SK-N-SH (cell line): ENCODE data around the gene EFCAB6. TPM values are rescaled to one million over a fixed set of nuclear protein-coding genes. Genes with fewer than 3 reads are reported as not detected.
A peak's percentile ranks its signal among the peaks of the same experiment; 100 is the strongest.

ENCODE experiments used
- CTCF ChIA-PET: fragments of 300-600, 350-600 bp; formaldehyde crosslinking; extraction: SDS; loops from one replicate; lab custom pipeline; 2021; lab: Yijun Ruan, JAX
- POLR2A ChIA-PET: fragments of 350-600 bp; sonication (Branson Sonifier 250); formaldehyde crosslinking; extraction: SDS; loops from one replicate; lab custom pipeline; 2020; ENCODE audit warnings: antibody characterized with exemption, inconsistent platforms; lab: Yijun Ruan, JAX
- DNase-seq: peaks from one replicate; pipeline ENCODE4 v3.0.0; 2012
- H2AFZ ChIP-seq: fragments of 200-600 bp; sonication (generic); 2 replicates; pipeline ENCODE4 v1.8.1; 2016; ENCODE audit warnings: antibody characterized with exemption, mild to moderate bottlenecking, low read depth
- H3F3A ChIP-seq: fragments of 200-600 bp; sonication (generic); replicated peaks from 2 replicates; pipeline ENCODE3; 2016; ENCODE audit warnings: antibody characterized with exemption, mild to moderate bottlenecking; ENCODE audit not compliant: insufficient read depth
- H3K27ac ChIP-seq, 2 experiments: fragments of 200-500 bp in 1 of 2; fragments of 200-600 bp in 1 of 2; sonication (Bioruptor generic) in 1 of 2; sonication (generic), shearing (Covaris generic) in 1 of 2; 2 replicates each; pipeline versions ENCODE4 v1.5.1 to v1.6.1; 2014 to 2016; ENCODE audit warnings: low read depth in 2 of 2, inconsistent platforms in 1 of 2, low read length in 1 of 2, mild to moderate bottlenecking in 1 of 2, mixed read lengths in 1 of 2
- H3K27me3 ChIP-seq: fragments of 200-600 bp; sonication (generic), shearing (Covaris generic); 2 replicates; pipeline ENCODE4 v1.6.1; 2016; ENCODE audit warnings: mixed run types; ENCODE audit not compliant: insufficient read depth
- H3K36me3 ChIP-seq, 2 experiments: fragments of 200-500 bp in 1 of 2; fragments of 200-600 bp in 1 of 2; sonication (Bioruptor generic) in 1 of 2; sonication (generic) in 1 of 2; replicated peaks in 1 of 2; 2 replicates each; pipeline versions ENCODE3 to v1.5.1; 2014 to 2016; ENCODE audit warnings: low read length in 1 of 2, mild to moderate bottlenecking in 1 of 2; ENCODE audit not compliant: insufficient read depth in 2 of 2, control insufficient read depth in 1 of 2
- H3K4me1 ChIP-seq, 2 experiments: fragments of 200-500 bp in 1 of 2; fragments of 200-600 bp in 1 of 2; sonication (Bioruptor generic) in 1 of 2; sonication (generic), shearing (Covaris generic) in 1 of 2; 2 replicates each; pipeline versions ENCODE4 v1.5.1 to v1.6.1; 2014 to 2016; ENCODE audit warnings: low read depth in 1 of 2, low read length in 1 of 2, mixed run types in 1 of 2; ENCODE audit not compliant: insufficient read depth in 2 of 2, control insufficient read depth in 1 of 2
- H3K4me2 ChIP-seq: fragments of 200-600 bp; sonication (generic), shearing (Covaris generic); 2 replicates; pipeline ENCODE4 v1.6.1; 2017; ENCODE audit warnings: mixed run types
- H3K4me3 ChIP-seq, 2 experiments: fragments of 200-500 bp in 1 of 2; fragments of 200-600 bp in 1 of 2; sonication (Bioruptor generic) in 1 of 2; sonication (generic), shearing (Covaris generic) in 1 of 2; 2 replicates each; pipeline versions ENCODE4 v1.5.1 to v1.8.1; 2014 to 2016; ENCODE audit warnings: low read depth in 2 of 2, inconsistent platforms in 1 of 2, low read length in 1 of 2, mild to moderate bottlenecking in 1 of 2, mixed read lengths in 1 of 2, moderate library complexity in 1 of 2
- H3K79me2 ChIP-seq: fragments of 200-600 bp; sonication (generic); 2 replicates; pipeline ENCODE4 v1.8.1; 2017; ENCODE audit warnings: mild to moderate bottlenecking; ENCODE audit not compliant: insufficient read depth
- H3K9ac ChIP-seq: fragments of 200-600 bp; sonication (generic); 2 replicates; pipeline ENCODE4 v1.6.1; 2017; ENCODE audit warnings: mixed run types
- H3K9me2 ChIP-seq: fragments of 200-600 bp; sonication (generic); 2 replicates; pipeline ENCODE4 v1.6.1; 2017; ENCODE audit warnings: mixed run types
- H3K9me3 ChIP-seq: fragments of 200-600 bp; sonication (generic); 2 replicates; pipeline ENCODE4 v1.6.1; 2017; ENCODE audit warnings: mixed run types, mild to moderate bottlenecking, moderate library complexity
- H4K20me1 ChIP-seq: fragments of 200-600 bp; sonication (generic); 2 replicates; pipeline ENCODE4 v1.6.1; 2017; ENCODE audit warnings: mild to moderate bottlenecking, mixed run types; ENCODE audit not compliant: insufficient read depth
- CHD2 ChIP-seq: fragments of 150-350 bp; IDR thresholded peaks from 2 replicates; pipeline ENCODE4 v1.6.1; 2018; ENCODE audit warnings: low read length; ENCODE audit not compliant: partially characterized antibody
- EP300 ChIP-seq, 2 experiments: IDR thresholded peaks; 2 replicates each; pipeline versions ENCODE4 v1.4.0 to v1.6.1; 2012; ENCODE audit warnings: borderline replicate concordance in 1 of 2, low read depth in 1 of 2, low read length in 1 of 2
- GATA2 ChIP-seq: sonication (generic); formaldehyde crosslinking; IDR thresholded peaks from 2 replicates; pipeline ENCODE4 v1.5.0; 2020; ENCODE audit warnings: mild to moderate bottlenecking, missing genetic modification reagents
- NRF1 ChIP-seq: IDR thresholded peaks from 2 replicates; pipeline ENCODE4 v1.6.1; 2012; ENCODE audit warnings: low read depth, mild to moderate bottlenecking, low read length
- RAD21 ChIP-seq: IDR thresholded peaks from 2 replicates; pipeline ENCODE4 v1.6.1; 2012; ENCODE audit warnings: mild to moderate bottlenecking, low read length
- RXRA ChIP-seq: IDR thresholded peaks from 2 replicates; pipeline ENCODE4 v1.4.0; 2012; ENCODE audit warnings: low read depth, mild to moderate bottlenecking, borderline replicate concordance
- SIN3A ChIP-seq: IDR thresholded peaks from 2 replicates; pipeline ENCODE4 v1.6.1; 2012; ENCODE audit warnings: low read depth, mild to moderate bottlenecking, low read length, moderate library complexity, borderline replicate concordance
- TCF12 ChIP-seq: IDR thresholded peaks from 2 replicates; pipeline ENCODE4 v1.4.0; 2012
- WGBS: methylation state at CpG from one replicate; pipeline ENCODE4 v1.1.6; 2017; ENCODE audit warnings: low lambda C conversion rate; 5-methylcytosine and 5-hydroxymethylcytosine counted together
- polyA plus RNA-seq, 3 experiments: library from polyadenylated mRNA; depleted of rRNA; stranded (reverse); fragments of >200 nt; gene quantifications; 2 replicates each; pipeline ENCODE4 v1.2.3, GENCODE V29; 2012
- TF ChIP-seq, protein P1 (sequence below): IDR thresholded peaks from 2 replicates; pipeline ENCODE4 v1.4.0; 2012; ENCODE audit warnings: low read depth, borderline replicate concordance
- TF ChIP-seq, protein P2 (sequence below): fragments of 200-600 bp; sonication (generic); IDR thresholded peaks from 2 replicates; pipeline ENCODE4 v1.6.1; 2017; ENCODE audit warnings: antibody characterized with exemption, mild to moderate bottlenecking, moderate library complexity

The EFCAB6 gene
- polyA plus RNA-seq, 1 of the 3 experiments (the other 2 are of a cell fraction), result 0.46 TPM

DNA sequence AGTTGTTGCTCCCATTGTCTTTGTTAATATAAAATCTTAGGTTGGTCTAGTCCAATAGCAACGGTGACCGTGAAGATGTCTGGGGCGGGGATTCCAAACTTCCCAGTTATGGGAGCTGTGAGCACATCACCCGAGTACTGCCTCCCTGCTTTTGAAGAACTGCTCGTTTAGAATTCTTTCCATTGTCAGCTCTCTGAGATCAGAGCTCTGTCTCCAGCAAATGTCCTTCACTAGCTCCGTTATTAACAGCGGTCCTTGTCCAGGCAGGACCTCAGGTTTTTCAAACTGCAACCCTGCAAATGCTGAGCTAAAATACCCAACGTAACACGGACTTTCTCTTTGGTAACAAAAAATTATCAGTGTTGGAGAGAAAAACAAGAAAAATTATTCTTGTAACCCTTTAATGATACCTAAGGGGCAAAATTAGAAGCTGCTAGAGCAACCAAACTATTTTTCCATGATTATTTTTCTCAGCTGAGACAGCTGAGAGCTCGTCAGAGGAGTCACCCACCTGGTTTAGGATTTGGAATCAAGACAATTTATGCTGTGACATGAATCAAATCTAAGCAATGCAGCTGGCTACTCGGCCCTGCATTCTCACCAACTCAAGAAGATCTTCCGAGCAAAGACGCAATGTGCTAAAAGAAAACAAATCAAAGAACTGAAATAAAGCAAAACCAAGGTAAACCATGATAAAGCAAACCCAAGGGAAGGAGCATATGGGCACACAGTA, 15.1 kb upstream of the EFCAB6 start (continued):
- TF ChIP-seq, protein P1, sequence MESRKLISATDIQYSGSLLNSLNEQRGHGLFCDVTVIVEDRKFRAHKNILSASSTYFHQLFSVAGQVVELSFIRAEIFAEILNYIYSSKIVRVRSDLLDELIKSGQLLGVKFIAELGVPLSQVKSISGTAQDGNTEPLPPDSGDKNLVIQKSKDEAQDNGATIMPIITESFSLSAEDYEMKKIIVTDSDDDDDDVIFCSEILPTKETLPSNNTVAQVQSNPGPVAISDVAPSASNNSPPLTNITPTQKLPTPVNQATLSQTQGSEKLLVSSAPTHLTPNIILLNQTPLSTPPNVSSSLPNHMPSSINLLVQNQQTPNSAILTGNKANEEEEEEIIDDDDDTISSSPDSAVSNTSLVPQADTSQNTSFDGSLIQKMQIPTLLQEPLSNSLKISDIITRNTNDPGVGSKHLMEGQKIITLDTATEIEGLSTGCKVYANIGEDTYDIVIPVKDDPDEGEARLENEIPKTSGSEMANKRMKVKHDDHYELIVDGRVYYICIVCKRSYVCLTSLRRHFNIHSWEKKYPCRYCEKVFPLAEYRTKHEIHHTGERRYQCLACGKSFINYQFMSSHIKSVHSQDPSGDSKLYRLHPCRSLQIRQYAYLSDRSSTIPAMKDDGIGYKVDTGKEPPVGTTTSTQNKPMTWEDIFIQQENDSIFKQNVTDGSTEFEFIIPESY, result no peak
- TF ChIP-seq EP300 (IDR thresholded peaks at IDR 0.05; ENCODE audit: borderline replicate concordance in 1 of 2, low read depth in 1 of 2, low read length in 1 of 2) (no peak), SIN3A (no peak), GATA2 (CRISPR knock-in tag) (no peak), CHD2 (no peak), RXRA (no peak)
- TF ChIP-seq, all 33 proteins: peak for 0

DNA sequence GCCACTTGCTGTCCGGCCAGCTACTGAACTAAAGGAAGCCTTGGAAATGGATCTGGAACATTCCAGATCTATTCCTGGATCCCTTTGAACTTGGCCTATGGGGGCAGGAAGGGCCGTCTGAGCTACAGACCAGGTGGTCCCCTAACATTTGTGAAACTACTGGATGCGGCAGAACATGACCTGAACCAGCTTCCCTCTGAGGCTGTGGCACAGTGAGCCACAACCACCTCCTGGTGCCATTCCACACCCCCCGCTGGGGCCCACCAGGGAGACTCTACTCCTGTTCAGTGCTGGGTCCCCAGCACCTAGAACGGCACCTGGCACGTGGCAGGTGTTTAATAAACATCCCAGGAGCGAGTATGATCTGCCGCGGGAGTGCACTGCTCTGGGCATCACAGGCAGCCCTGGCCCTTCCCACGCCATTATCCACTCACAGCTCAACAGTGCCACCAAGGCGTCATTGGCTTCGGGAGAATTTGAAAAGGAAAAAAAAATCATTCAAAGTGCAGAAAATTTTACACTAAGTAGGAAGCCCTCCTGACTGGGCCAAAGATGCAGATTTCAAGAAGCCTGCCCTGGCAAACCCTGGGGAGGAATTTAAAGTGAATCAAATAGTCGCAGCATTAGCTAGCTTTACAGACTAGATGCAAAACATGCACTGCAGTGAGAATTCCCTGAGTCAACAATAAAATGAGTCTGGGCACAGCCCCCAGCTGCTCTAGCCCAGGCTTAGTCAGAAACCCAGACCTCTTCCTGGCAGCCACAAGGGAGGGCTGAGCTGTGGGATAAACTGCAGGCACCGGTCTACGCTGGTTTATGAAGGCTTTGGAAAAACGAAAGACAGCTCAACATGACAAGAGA, 14.3 kb upstream of the EFCAB6 start:
- H4K20me1 ChIP-seq, result no peaks in the 10 kb centered on the region
- H3K27me3 ChIP-seq, result no peaks in the 10 kb centered on the region
- peaks cover 0 to 36% of the 10 kb centered on the region in 2 experiments; a peak in 2 of 4 replicates for H3K4me1 ChIP-seq
- no peak overlapping the region for H2AFZ ChIP-seq
- ChIA-PET POLR2A (interaction anchor here (1.1 kb wide), 1 partner anchor 14 kb away, joined by 3 read pairs; the partner anchor contains the start of gene EFCAB6), CTCF (interaction anchor here (0.8 to 3.9 kb wide), 7 partner anchors 12 to 440 kb away, joined by 3 to 17 read pairs (median 3); no protein-coding TSS in a partner anchor)
- H3K4me3 ChIP-seq, result no peak overlapping the region; a peak in 1 of 4 replicates
- peak overlapping the region; percentile 53 to 72 for H3K27ac ChIP-seq
- peak overlapping the region; percentile 25; the same call in 1 of the 2 replicates for H3K9ac ChIP-seq
- no peaks in the 10 kb centered on the region for H3K36me3 ChIP-seq
- TF ChIP-seq TCF12, result peak; percentile 51; the same call in 1 of the 2 replicates
- no peak for TF ChIP-seq NRF1
- TF ChIP-seq, protein P2, sequence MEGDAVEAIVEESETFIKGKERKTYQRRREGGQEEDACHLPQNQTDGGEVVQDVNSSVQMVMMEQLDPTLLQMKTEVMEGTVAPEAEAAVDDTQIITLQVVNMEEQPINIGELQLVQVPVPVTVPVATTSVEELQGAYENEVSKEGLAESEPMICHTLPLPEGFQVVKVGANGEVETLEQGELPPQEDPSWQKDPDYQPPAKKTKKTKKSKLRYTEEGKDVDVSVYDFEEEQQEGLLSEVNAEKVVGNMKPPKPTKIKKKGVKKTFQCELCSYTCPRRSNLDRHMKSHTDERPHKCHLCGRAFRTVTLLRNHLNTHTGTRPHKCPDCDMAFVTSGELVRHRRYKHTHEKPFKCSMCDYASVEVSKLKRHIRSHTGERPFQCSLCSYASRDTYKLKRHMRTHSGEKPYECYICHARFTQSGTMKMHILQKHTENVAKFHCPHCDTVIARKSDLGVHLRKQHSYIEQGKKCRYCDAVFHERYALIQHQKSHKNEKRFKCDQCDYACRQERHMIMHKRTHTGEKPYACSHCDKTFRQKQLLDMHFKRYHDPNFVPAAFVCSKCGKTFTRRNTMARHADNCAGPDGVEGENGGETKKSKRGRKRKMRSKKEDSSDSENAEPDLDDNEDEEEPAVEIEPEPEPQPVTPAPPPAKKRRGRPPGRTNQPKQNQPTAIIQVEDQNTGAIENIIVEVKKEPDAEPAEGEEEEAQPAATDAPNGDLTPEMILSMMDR, result peak; percentile 53
- peak; percentile 53 for TF ChIP-seq RAD21
- H3K9me2 ChIP-seq, result no peaks in the 10 kb centered on the region
- H3K4me2 ChIP-seq, result peak overlapping the region; percentile 65
- no peak for DNase-seq
- H3K79me2 ChIP-seq, result no peaks in the 10 kb centered on the region
- 3% methylated on average over 10 of the region's 16 CpGs for WGBS
- no peaks in the 10 kb centered on the region for H3K9me3 ChIP-seq
- H3F3A ChIP-seq, result peaks cover 5% of the 10 kb centered on the region
